Suprapubic skin (tissue), 4 donors: ENCODE measurements around the gene PGAM5. TPM values are rescaled to one million over a fixed set of nuclear protein-coding genes. Genes with fewer than 3 reads are reported as not detected.

ENCODE experiments used
- DNase-seq, 2 donors: peaks; one replicate each; pipeline ENCODE4 v3.0.0-alpha.2; 2019; ENCODE audit warnings: low spot score in 2 of 2
- H3K27ac ChIP-seq: fragments of 200-600 bp; sonication (generic); one replicate; pipeline ENCODE4 v1.5.1; 2019
- H3K27me3 ChIP-seq: fragments of 200-600 bp; sonication (generic); one replicate; pipeline ENCODE4 v1.5.1; 2019
- H3K36me3 ChIP-seq: fragments of 200-600 bp; sonication (generic); one replicate; pipeline ENCODE4 v1.5.1; 2019
- H3K4me1 ChIP-seq: fragments of 200-600 bp; sonication (generic); one replicate; pipeline ENCODE4 v1.5.1; 2019
- H3K4me3 ChIP-seq: fragments of 200-600 bp; sonication (generic); one replicate; pipeline ENCODE4 v1.5.1; 2019; ENCODE audit warnings: mild to moderate bottlenecking
- H3K9me3 ChIP-seq: fragments of 200-600 bp; sonication (generic); one replicate; pipeline ENCODE4 v1.5.1; 2019
- CTCF ChIP-seq, 2 donors: fragments of 200-600 bp in 1 of 2; fragments of 450-650 bp in 1 of 2; sonication (generic) in 1 of 2; IDR thresholded peaks; one replicate each; pipeline ENCODE4 v1.5.1; 2016 to 2019; ENCODE audit warnings: antibody characterized with exemption in 2 of 2, mild to moderate bottlenecking in 1 of 2, moderate library complexity in 1 of 2
- EP300 ChIP-seq: sonication (generic); formaldehyde crosslinking; IDR thresholded peaks from one replicate; pipeline ENCODE4 v1.6.1; 2017; ENCODE audit warnings: antibody characterized with exemption
- POLR2A ChIP-seq, 2 donors: fragments of 450-650 bp; IDR thresholded peaks; one replicate each; pipeline ENCODE4 v1.6.1; 2017; ENCODE audit warnings: antibody characterized with exemption in 2 of 2, mild to moderate bottlenecking in 2 of 2, moderate library complexity in 2 of 2
- POLR2AphosphoS5 ChIP-seq, 3 donors: sonication (generic); formaldehyde crosslinking; IDR thresholded peaks; one replicate each; pipeline ENCODE4 v1.6.1; 2017; ENCODE audit warnings: antibody characterized with exemption in 3 of 3
- WGBS: methylation state at CpG from one replicate; pipeline ENCODE4 v1.1.5; 2018; 5-methylcytosine and 5-hydroxymethylcytosine counted together
- total RNA-seq, 4 donors: library from RNA; depleted of rRNA; stranded (reverse); fragments of >200 nt; gene quantifications; one replicate each; pipeline ENCODE4 v1.1.0, GENCODE V29; 2016

PGAM5 gene
- total RNA-seq, 4 donors from 2014 or later: 31.4 to 43.1 (median 38.7) TPM

GRCh38 chr12:132672116-132672515 is 38.5 kb upstream of the PGAM5 start:
- H3K27me3 ChIP-seq: no peaks in the 10 kb centered on the region
- H3K36me3 ChIP-seq: peaks cover 88% of the 10 kb centered on the region
- no peaks in the 10 kb centered on the region for H3K9me3 ChIP-seq
- DNase-seq: no peak
- TF ChIP-seq POLR2A (IDR thresholded peaks at IDR 0.05): no peak
- TF ChIP-seq POLR2AphosphoS5 (IDR thresholded peaks at IDR 0.05): no peak
- TF ChIP-seq CTCF (IDR thresholded peaks at IDR 0.05): no peak
- TF ChIP-seq EP300: no peak
- no peak overlapping the region for H3K27ac ChIP-seq
- peaks cover 14% of the 10 kb centered on the region for H3K4me1 ChIP-seq
- WGBS: 76% methylated on average over 9 of the region's 16 CpGs
- H3K4me3 ChIP-seq: no peak overlapping the region

DNA sequence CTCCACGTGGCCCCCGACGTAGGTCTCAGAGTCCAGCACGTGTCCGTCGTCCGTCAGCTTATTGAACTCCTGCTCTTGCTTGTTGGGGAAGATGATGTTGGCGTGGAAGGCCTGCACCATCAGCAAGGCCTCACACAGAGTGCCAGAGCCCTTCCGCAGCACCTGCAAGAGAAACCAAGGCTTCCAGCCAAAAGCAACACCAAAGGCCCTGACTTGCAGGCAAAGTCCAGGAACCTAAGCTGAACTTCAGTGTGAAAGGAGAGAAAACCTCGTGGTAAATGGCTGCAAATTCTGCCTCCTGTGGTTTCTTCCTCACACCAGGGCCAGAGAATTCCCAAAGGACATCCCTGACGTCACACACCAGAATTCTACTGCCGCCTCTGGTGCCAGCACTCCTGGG is 38.0 kb upstream of the PGAM5 start:
- WGBS: 90% methylated on average over 11 of the region's 12 CpGs
- H3K27ac ChIP-seq: no peak overlapping the region
- TF ChIP-seq EP300 (no peak), POLR2AphosphoS5 (IDR thresholded peaks at IDR 0.05) (no peak), CTCF (IDR thresholded peaks at IDR 0.05) (no peak), POLR2A (IDR thresholded peaks at IDR 0.05) (no peak)
- H3K9me3 ChIP-seq: no peaks in the 10 kb centered on the region
- H3K27me3 ChIP-seq: no peaks in the 10 kb centered on the region
- peaks cover 88% of the 10 kb centered on the region for H3K36me3 ChIP-seq
- no peak overlapping the region for H3K4me3 ChIP-seq
- H3K4me1 ChIP-seq: peaks cover 14% of the 10 kb centered on the region
- no peak for DNase-seq

DNA sequence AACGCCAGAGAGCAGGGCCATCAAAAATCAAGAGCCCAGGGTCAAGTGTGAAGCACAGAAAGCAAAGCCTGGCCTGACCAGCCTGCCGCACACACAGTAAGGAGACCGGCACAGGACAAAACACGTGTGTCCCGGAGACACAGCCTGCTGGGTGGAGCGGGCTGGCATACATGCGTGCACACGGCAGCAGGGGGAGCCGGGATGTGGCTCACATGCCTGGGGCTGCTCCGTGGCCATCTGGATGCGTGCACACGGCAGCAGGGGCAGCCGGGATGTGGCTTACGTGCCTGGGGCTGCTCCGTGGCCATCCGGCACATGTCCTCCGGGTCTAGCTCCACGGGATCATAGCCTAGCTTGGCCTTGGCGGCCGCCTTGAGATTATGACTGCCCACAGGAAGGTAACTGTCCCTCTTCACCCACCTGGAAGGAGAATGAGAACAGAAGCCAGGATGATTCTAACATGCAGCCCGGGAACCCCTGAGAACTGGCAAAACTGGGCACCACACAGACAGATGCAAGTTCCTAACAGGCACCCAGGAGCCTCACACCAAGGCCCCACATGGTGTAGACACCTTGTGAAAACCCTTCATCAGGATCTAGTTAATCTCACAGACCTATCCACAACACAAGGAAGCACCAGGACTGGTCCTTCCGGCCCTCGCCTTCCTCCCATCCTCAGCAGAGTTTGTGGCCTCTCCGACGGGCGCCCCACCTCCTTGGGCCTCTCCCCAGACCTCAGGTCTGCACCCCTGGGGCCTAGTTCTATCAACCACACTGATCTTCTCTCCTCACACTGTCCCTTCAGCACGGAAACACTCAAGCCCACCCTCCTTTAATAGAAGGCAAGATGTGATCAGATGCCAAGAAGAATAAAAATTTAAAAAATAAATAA is 37.1 kb upstream of the PGAM5 start:
- DNase-seq: no peak
- no peak overlapping the region for H3K4me3 ChIP-seq
- 90% methylated on average over 23 of the region's 27 CpGs for WGBS
- TF ChIP-seq CTCF (IDR thresholded peaks at IDR 0.05) (no peak), EP300 (no peak), POLR2AphosphoS5 (IDR thresholded peaks at IDR 0.05) (no peak), POLR2A (IDR thresholded peaks at IDR 0.05) (no peak)
- no peak overlapping the region for H3K27ac ChIP-seq
- no peaks in the 10 kb centered on the region for H3K27me3 ChIP-seq
- no peaks in the 10 kb centered on the region for H3K9me3 ChIP-seq
- peaks cover 87% of the 10 kb centered on the region for H3K36me3 ChIP-seq
- H3K4me1 ChIP-seq: peaks cover 14% of the 10 kb centered on the region

DNA sequence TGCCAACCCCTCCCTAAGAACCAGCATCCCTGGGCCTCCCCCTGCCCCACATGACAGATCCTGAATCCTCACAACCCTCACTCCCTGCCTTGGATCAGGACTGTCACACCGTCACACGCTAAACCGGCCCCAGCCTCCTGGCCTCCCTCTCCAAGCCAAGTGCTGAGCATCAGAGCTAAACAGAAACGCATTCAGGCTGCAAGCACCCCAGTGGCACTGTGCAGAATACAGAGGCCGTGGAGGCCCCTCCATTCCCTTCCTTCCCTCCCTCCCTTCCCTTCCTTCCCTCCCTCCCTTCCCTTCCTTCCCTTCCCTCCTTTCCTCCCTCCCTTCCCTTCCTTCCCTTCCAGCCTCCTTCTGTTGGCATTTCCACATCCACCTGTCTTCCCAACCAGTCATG is 36.1 kb upstream of the PGAM5 start:
- TF ChIP-seq EP300 (no peak), CTCF (IDR thresholded peaks at IDR 0.05) (no peak), POLR2A (IDR thresholded peaks at IDR 0.05) (no peak), POLR2AphosphoS5 (IDR thresholded peaks at IDR 0.05) (no peak)
- Histone ChIP-seq H3K36me3 (peaks cover 87% of the 10 kb centered on the region), H3K27ac (no peak overlapping the region), H3K27me3 (no peaks in the 10 kb centered on the region), H3K4me3 (no peak overlapping the region), H3K9me3 (no peaks in the 10 kb centered on the region), H3K4me1 (peaks cover 14% of the 10 kb centered on the region)
- no peak for DNase-seq
- 98% methylated on average over 5 of the region's 5 CpGs for WGBS

DNA sequence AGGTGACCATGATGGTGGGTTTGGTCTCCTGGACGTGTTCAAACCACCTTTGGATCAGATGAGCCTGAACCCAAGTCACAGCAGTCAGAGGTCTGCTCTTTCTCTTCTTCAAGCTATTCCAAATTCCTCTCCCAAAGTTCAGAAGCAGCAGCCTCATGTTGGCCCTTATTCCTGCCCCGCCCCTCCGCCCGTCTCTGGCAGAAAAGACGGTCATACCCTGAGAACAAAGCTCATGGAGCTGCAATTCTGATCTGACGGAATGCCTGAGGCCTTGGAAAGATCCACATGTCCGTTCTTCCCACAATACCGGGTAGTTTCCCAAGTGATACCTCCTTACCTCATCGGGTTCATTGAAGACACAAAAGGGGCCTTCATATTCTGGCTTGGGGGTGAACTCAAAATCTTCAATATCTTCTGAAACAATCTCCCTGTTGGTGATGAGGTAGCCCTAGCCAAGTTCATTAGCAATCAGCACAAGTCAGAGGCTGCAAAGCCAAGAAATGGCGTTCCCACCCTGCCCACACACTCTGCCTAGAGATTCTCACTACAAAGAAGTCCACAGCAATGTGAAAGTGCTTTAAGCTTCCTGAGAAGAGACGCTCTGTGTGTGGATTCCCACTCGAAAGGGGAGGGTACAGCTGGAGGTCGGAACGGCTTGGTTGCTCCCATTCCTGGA is 34.7 kb upstream of the PGAM5 start:
- no peaks in the 10 kb centered on the region for H3K9me3 ChIP-seq
- H3K4me3 ChIP-seq: no peak overlapping the region
- H3K36me3 ChIP-seq: peaks cover 81% of the 10 kb centered on the region
- WGBS: 94% methylated on average over 14 of the region's 14 CpGs
- no peaks in the 10 kb centered on the region for H3K27me3 ChIP-seq
- no peak for DNase-seq
- H3K4me1 ChIP-seq: peaks cover 14% of the 10 kb centered on the region
- no peak overlapping the region for H3K27ac ChIP-seq
- TF ChIP-seq POLR2AphosphoS5 (IDR thresholded peaks at IDR 0.05) (no peak), POLR2A (IDR thresholded peaks at IDR 0.05) (no peak), EP300 (no peak), CTCF (IDR thresholded peaks at IDR 0.05) (no peak)
